Parathyroid adenoma (tissue), 2 donors: Measurements from ENCODE around the gene MDK.

ENCODE experiments used
- H2AFZ ChIP-seq: fragments of 300-600 bp; sonication (generic); one replicate; pipeline ENCODE4 v1.7.0; 2017; ENCODE audit warnings: antibody characterized with exemption, mild to moderate bottlenecking
- H3K27ac ChIP-seq: fragments of 300-600 bp; sonication (generic); one replicate; pipeline ENCODE4 v1.7.0; 2017
- H3K27me3 ChIP-seq: fragments of 300-600 bp; sonication (generic); one replicate; pipeline ENCODE4 v1.7.0; 2017; ENCODE audit warnings: low read length; ENCODE audit not compliant: control insufficient read depth, insufficient read depth
- H3K36me3 ChIP-seq: fragments of 300-600 bp; sonication (generic); one replicate; pipeline ENCODE4 v1.7.0; 2017; ENCODE audit warnings: low read length; ENCODE audit not compliant: control insufficient read depth, insufficient read depth
- H3K4me1 ChIP-seq: fragments of 300-600 bp; sonication (generic); one replicate; pipeline ENCODE4 v1.7.0; 2017; ENCODE audit warnings: control low read depth
- H3K4me2 ChIP-seq: fragments of 300-600 bp; sonication (generic); one replicate; pipeline ENCODE4 v1.7.0; 2017; ENCODE audit warnings: low read length
- H3K4me3 ChIP-seq: fragments of 300-600 bp; sonication (generic); one replicate; pipeline ENCODE4 v1.7.0; 2017; ENCODE audit warnings: low read depth, low read length
- H3K79me2 ChIP-seq: fragments of 300-600 bp; sonication (generic); one replicate; pipeline ENCODE4 v1.7.0; 2017; ENCODE audit warnings: control low read depth
- H3K9ac ChIP-seq: fragments of 300-600 bp; sonication (generic); one replicate; pipeline ENCODE4 v1.7.0; 2017; ENCODE audit warnings: mild to moderate bottlenecking
- H3K9me3 ChIP-seq: fragments of 300-600 bp; sonication (generic); one replicate; pipeline ENCODE4 v1.7.0; 2017; ENCODE audit warnings: low read length; ENCODE audit not compliant: control insufficient read depth
- TF ChIP-seq, protein P1 (sequence below): fragments of 300-600 bp; sonication (generic); IDR thresholded peaks from one replicate; pipeline ENCODE4 v1.7.0; 2017; ENCODE audit warnings: antibody characterized with exemption, mild to moderate bottlenecking
- donor health status: primary hyperparathyroidism.

Gene MDK

DNA sequence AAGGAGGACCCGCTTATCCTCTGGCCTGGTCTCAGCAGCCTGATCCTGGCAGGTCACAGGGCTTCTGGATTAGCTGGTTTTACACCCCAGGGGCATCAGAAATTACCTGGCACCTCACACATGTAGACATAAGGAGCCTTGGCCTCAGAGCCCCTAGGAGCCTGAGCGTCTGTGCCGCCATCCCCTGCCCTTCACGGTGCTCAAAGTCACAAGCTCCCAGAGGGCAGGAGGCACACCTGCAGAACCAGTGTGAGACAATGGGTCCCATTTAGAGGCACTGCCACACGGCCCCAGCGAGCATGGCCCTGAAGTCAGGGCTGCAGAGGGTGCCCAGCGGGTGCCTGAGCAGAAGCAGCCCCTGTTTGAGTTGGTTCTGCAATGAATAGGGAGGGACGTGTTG is 30.3 kb upstream of the MDK start:
- Histone ChIP-seq H3K36me3 (no peaks in the 10 kb centered on the region), H3K27ac (no peak overlapping the region), H3K9ac (no peak overlapping the region), H3K4me3 (no peak overlapping the region), H2AFZ (no peak overlapping the region), H3K27me3 (no peaks in the 10 kb centered on the region), H3K79me2 (peaks cover 22% of the 10 kb centered on the region), H3K4me1 (peaks cover 3% of the 10 kb centered on the region), H3K9me3 (no peaks in the 10 kb centered on the region), H3K4me2 (no peak overlapping the region)
- TF ChIP-seq, protein P1, sequence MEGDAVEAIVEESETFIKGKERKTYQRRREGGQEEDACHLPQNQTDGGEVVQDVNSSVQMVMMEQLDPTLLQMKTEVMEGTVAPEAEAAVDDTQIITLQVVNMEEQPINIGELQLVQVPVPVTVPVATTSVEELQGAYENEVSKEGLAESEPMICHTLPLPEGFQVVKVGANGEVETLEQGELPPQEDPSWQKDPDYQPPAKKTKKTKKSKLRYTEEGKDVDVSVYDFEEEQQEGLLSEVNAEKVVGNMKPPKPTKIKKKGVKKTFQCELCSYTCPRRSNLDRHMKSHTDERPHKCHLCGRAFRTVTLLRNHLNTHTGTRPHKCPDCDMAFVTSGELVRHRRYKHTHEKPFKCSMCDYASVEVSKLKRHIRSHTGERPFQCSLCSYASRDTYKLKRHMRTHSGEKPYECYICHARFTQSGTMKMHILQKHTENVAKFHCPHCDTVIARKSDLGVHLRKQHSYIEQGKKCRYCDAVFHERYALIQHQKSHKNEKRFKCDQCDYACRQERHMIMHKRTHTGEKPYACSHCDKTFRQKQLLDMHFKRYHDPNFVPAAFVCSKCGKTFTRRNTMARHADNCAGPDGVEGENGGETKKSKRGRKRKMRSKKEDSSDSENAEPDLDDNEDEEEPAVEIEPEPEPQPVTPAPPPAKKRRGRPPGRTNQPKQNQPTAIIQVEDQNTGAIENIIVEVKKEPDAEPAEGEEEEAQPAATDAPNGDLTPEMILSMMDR, result no peak

DNA sequence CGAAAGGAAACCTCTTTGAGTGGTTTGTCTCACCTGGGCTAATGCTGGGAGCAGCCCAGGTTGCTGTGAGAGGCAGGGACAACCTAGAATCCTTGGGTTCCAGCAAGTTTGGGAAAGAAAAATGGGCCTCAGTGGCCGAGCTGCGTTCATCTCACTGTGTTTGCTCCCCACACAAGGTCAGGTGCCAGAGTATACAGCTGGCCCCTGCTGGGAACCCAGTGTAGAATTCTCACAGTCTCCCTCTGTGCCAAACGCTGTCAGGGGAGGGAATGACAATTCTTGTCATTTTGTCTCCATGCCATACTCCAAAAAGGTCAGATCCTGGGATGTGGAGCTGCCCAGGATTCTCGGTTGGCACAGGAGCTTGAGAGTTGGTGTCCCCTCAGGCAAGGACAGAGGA is 29.9 kb upstream of the MDK start:
- H3K27ac ChIP-seq, result no peak overlapping the region
- TF ChIP-seq, protein P1, result no peak
- no peak overlapping the region for H3K9ac ChIP-seq
- H3K4me1 ChIP-seq, result peaks cover 3% of the 10 kb centered on the region
- H3K4me3 ChIP-seq, result no peak overlapping the region
- no peaks in the 10 kb centered on the region for H3K36me3 ChIP-seq
- no peak overlapping the region for H3K4me2 ChIP-seq
- no peak overlapping the region for H2AFZ ChIP-seq
- H3K9me3 ChIP-seq, result no peaks in the 10 kb centered on the region
- no peaks in the 10 kb centered on the region for H3K27me3 ChIP-seq
- peaks cover 24% of the 10 kb centered on the region for H3K79me2 ChIP-seq

DNA sequence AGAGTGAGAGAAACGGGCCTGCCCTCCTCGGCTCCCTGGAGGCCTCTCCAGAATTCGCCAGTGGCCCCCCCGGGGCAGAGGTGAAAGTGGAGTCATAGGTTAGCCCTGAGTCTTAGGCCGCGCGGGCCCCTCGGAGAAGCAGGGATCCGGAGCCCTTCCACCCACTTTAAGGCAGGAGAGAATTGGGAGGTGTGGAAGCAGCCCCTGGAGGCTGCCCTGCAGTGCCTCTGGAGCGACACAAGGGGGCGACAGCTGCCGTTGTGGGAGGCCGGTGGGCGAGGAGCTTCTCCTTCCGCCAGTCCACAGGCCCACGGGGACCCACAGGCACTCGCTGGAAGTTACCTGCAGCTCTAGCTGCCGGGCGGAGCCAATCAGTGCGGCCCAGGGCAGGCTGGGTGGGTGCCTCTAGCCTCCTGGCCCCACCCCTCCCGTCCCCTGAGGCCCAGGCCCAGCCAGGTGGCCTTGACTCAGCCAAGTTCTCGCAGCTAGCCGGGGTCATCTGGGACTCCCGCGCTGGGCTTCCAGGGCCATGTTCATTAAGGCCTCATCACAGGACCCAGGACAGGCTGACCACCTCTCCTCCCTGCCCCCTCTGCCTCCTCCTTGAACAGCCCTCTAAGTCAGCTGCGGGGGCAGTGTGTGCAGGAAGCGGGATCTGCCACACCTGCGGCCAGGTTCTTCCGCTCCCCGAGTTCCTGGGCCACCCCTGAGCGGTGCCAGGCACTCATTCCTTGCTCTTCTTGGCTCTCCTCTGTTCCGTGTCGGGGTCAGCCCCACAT is 29.2 kb upstream of the MDK start:
- Histone ChIP-seq H3K4me2 (no peak overlapping the region), H3K36me3 (no peaks in the 10 kb centered on the region), H3K4me3 (no peak overlapping the region), H3K9ac (no peak overlapping the region), H3K27me3 (no peaks in the 10 kb centered on the region), H3K4me1 (peaks cover 9% of the 10 kb centered on the region), H3K9me3 (no peaks in the 10 kb centered on the region), H3K79me2 (peaks cover 22% of the 10 kb centered on the region), H2AFZ (no peak overlapping the region), H3K27ac (no peak overlapping the region)
- TF ChIP-seq, protein P1, result peak; percentile 73

DNA sequence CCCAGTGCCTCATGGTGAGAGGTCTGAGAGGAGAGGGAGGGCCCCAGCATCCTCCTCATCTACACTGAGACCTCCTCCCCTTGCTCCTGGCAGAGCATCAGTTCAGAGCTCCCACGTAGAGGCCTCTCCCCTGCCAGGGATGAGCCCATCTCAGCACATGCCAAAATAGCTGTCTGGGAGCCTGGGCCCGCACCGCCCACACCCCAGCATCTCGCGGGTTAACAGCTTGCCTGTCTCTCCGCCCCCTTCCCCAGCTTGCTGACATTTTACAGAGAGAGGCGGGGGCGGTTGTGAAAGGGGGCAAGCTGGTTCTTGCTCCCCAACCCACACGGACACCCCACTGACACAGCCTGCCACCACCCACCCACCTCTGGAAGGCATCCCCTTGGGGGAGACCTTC is 27.8 kb upstream of the MDK start:
- TF ChIP-seq, protein P1, result no peak
- Histone ChIP-seq H3K4me3 (no peak overlapping the region), H3K36me3 (no peaks in the 10 kb centered on the region), H3K27me3 (no peaks in the 10 kb centered on the region), H3K9ac (no peak overlapping the region), H3K9me3 (no peaks in the 10 kb centered on the region), H3K4me2 (no peak overlapping the region), H3K79me2 (peaks cover 17% of the 10 kb centered on the region), H2AFZ (no peak overlapping the region), H3K27ac (no peak overlapping the region), H3K4me1 (peaks cover 13% of the 10 kb centered on the region)
